ENCODE results near the gene CLTA. TPM values are rescaled to one million over a fixed set of nuclear protein-coding genes. Genes with fewer than 3 reads are reported as not detected.

The CLTA gene
- polyA plus RNA-seq, 2 of the 4 experiments (the other 2 are of a cell fraction), result 291 to 312 TPM

DNA sequence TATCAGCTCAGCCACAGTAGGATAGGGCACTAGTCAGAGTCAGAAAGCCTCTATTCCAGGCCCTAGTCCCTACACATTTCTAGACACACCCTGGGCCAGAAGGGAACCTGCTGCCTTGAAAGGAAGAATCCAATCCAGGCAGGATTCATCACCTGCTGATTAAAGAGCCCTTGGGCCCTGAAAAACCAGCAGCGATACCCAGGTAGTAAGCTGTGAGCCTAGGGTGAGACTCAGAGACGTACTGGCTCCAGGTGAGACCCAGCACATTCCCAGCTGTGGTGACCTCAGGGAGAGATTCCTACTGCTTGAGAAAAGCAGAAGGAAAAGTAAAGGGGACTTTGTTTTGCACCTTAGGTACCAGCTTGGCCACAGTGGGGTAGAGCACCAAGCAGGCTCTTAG, 16.9 kb upstream of the CLTA start:
- WGBS (ENCODE audit: missing lambda C conversion rate), result 91% methylated on average over 2 of the region's 2 CpGs
- no peak overlapping the region for H3K4me2 ChIP-seq
- DNase-seq (ENCODE audit: low read depth in 1 of 2, low spot score in 1 of 2) (no peak), ATAC-seq (no peak), FAIRE-seq (no peak)
- POLR2A ChIA-PET, result no interaction called here
- no peaks in the 10 kb centered on the region for H3K4me1 ChIP-seq
- no peak overlapping the region for H3K27ac ChIP-seq
- H3K9me3 ChIP-seq, result no peaks in the 10 kb centered on the region
- H3K4me3 ChIP-seq, result no peak overlapping the region
- TF ChIP-seq FOSL2 (IDR thresholded peaks at IDR 0.05), result no peak
- TF ChIP-seq FOSL2 (CRISPR knock-in tag; IDR thresholded peaks at IDR 0.05), result no peak
- TF ChIP-seq ESRRA (IDR thresholded peaks at IDR 0.05; ENCODE audit: borderline replicate concordance, low read length), result no peak
- no peak for TF ChIP-seq RCOR1 (IDR thresholded peaks at IDR 0.05; ENCODE audit: low read depth, low read length)
- no peak for TF ChIP-seq MAZ (IDR thresholded peaks at IDR 0.05; ENCODE audit: borderline replicate concordance, low read depth, low read length)
- no peak for TF ChIP-seq HEYL (CRISPR knock-in tag; IDR thresholded peaks at IDR 0.05)
- TF ChIP-seq MAX (IDR thresholded peaks at IDR 0.05), result no peak
- no peak for TF ChIP-seq KDM1A (IDR thresholded peaks at IDR 0.05; ENCODE audit: low read depth)
- no peak for TF ChIP-seq RNF2 (IDR thresholded peaks at IDR 0.05; ENCODE audit: borderline replicate concordance, low read depth)
- TF ChIP-seq CHD2 (IDR thresholded peaks at IDR 0.05; ENCODE audit: low read length, partially characterized antibody), result no peak
- TF ChIP-seq RARB (CRISPR knock-in tag; IDR thresholded peaks at IDR 0.05), result no peak
- TF ChIP-seq, protein P1, sequence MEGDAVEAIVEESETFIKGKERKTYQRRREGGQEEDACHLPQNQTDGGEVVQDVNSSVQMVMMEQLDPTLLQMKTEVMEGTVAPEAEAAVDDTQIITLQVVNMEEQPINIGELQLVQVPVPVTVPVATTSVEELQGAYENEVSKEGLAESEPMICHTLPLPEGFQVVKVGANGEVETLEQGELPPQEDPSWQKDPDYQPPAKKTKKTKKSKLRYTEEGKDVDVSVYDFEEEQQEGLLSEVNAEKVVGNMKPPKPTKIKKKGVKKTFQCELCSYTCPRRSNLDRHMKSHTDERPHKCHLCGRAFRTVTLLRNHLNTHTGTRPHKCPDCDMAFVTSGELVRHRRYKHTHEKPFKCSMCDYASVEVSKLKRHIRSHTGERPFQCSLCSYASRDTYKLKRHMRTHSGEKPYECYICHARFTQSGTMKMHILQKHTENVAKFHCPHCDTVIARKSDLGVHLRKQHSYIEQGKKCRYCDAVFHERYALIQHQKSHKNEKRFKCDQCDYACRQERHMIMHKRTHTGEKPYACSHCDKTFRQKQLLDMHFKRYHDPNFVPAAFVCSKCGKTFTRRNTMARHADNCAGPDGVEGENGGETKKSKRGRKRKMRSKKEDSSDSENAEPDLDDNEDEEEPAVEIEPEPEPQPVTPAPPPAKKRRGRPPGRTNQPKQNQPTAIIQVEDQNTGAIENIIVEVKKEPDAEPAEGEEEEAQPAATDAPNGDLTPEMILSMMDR (IDR thresholded peaks at IDR 0.05), result no peak
- TF ChIP-seq POLR2AphosphoS2 (conservative IDR thresholded peaks at IDR 0.05; ENCODE audit: low read length), result no peak
- TF ChIP-seq E2F6 (IDR thresholded peaks at IDR 0.05; ENCODE audit: borderline replicate concordance, low read depth), result no peak
- TF ChIP-seq CHD4 (IDR thresholded peaks at IDR 0.05; ENCODE audit: borderline replicate concordance), result no peak
- no peak for TF ChIP-seq RFX5 (IDR thresholded peaks at IDR 0.05)
- no peak for TF ChIP-seq ELK1 (IDR thresholded peaks at IDR 0.05; ENCODE audit: low read depth, low read length)
- no peak for TF ChIP-seq MAFK (IDR thresholded peaks at IDR 0.05; ENCODE audit: partially characterized antibody)
- CTCF ChIA-PET, result interaction anchor here (0.9 to 5.5 kb wide), 7 partner anchors 10 to 228 kb away, joined by 3 to 28 read pairs (median 3); partner anchors contain the start of gene CLTA

DNA sequence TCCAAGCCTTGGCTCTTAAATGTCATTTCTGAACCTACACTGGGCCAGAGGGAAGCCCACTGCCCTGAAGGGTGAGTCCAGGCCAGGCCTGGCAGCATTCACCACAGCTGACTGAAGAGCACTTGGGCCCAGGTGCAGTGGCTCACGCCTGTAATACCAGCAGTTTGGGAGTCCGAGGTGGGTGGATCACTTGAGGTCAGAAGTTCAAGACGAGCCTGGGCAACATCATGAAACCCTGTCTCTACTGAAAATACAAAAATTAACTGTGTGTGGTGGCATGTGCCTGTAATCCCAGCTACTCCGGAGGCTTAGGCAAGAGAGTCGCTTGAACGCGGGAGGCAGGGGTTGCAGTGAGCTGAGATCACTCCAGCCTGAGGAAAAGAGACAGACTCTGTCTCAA, 16.4 kb upstream of the CLTA start:
- no peak overlapping the region for H3K4me2 ChIP-seq
- POLR2A ChIA-PET, result no interaction called here
- no peak for ATAC-seq
- TF ChIP-seq ELK1 (IDR thresholded peaks at IDR 0.05; ENCODE audit: low read depth, low read length) (no peak), EP300 (IDR thresholded peaks at IDR 0.05) (no peak), RARB (CRISPR knock-in tag; IDR thresholded peaks at IDR 0.05) (no peak), NR3C1 (IDR thresholded peaks at IDR 0.05) (no peak), PHF8 (IDR thresholded peaks at IDR 0.05; ENCODE audit: borderline replicate concordance, low read depth) (no peak), SREBF2 (IDR thresholded peaks at IDR 0.05) (no peak), MYC (IDR thresholded peaks at IDR 0.05; ENCODE audit: borderline replicate concordance, low read length) (no peak), KDM1A (IDR thresholded peaks at IDR 0.05; ENCODE audit: low read depth) (no peak), ZC3H11A (IDR thresholded peaks at IDR 0.05) (no peak), USF2 (IDR thresholded peaks at IDR 0.05) (no peak)
- DNase-seq (ENCODE audit: low read depth in 1 of 2, low spot score in 1 of 2), result no peak
- no peak for FAIRE-seq
- H3K4me1 ChIP-seq, result no peaks in the 10 kb centered on the region
- H3K9me3 ChIP-seq, result no peaks in the 10 kb centered on the region
- no peak overlapping the region for H3K4me3 ChIP-seq
- CTCF ChIA-PET, result interaction anchor here (0.9 to 5.5 kb wide), 4 partner anchors 10 to 111 kb away, joined by 3 to 28 read pairs (median 3); partner anchors contain the start of gene CLTA
- H3K27ac ChIP-seq, result no peak overlapping the region
- 82% methylated on average over 7 of the region's 7 CpGs for WGBS (ENCODE audit: missing lambda C conversion rate)

All from A549 (cell line).